Measurements from ENCODE around the gene RAP2A. TPM values are rescaled to one million over a fixed set of nuclear protein-coding genes. Genes with fewer than 3 reads are reported as not detected.

RAP2A gene
- total RNA-seq, 1 donor = 49.9 TPM

GRCh38 chr13:97435323-97435722, 1.4 kb downstream of the RAP2A start:
- Histone ChIP-seq H3K36me3 (ENCODE audit: insufficient read depth, low read length) (no peaks in the 10 kb centered on the region), H3K4me3 (ENCODE audit: insufficient read depth, low read length) (peak overlapping the region; percentile 73), H3K27me3 (ENCODE audit: insufficient read depth, low read length) (no peaks in the 10 kb centered on the region), H3K79me2 (ENCODE audit: insufficient read depth, low read length) (peaks cover 46% of the 10 kb centered on the region), H3K4me2 (ENCODE audit: insufficient read depth, low read length) (peak overlapping the region; percentile 94), H3K4me1 (ENCODE audit: insufficient read depth, low read length) (peaks cover 13% of the 10 kb centered on the region), H3K9me3 (ENCODE audit: low read depth, low read length) (no peaks in the 10 kb centered on the region), H2AFZ (ENCODE audit: low read length) (no peak overlapping the region), H4K20me1 (ENCODE audit: insufficient read depth, low read length) (no peaks in the 10 kb centered on the region), H3K27ac (ENCODE audit: low read depth, low read length) (peak overlapping the region; percentile 34)
- TF ChIP-seq, protein P1, sequence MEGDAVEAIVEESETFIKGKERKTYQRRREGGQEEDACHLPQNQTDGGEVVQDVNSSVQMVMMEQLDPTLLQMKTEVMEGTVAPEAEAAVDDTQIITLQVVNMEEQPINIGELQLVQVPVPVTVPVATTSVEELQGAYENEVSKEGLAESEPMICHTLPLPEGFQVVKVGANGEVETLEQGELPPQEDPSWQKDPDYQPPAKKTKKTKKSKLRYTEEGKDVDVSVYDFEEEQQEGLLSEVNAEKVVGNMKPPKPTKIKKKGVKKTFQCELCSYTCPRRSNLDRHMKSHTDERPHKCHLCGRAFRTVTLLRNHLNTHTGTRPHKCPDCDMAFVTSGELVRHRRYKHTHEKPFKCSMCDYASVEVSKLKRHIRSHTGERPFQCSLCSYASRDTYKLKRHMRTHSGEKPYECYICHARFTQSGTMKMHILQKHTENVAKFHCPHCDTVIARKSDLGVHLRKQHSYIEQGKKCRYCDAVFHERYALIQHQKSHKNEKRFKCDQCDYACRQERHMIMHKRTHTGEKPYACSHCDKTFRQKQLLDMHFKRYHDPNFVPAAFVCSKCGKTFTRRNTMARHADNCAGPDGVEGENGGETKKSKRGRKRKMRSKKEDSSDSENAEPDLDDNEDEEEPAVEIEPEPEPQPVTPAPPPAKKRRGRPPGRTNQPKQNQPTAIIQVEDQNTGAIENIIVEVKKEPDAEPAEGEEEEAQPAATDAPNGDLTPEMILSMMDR (IDR thresholded peaks at IDR 0.05; ENCODE audit: extremely low read depth, low read depth, low read length) = no peak
- DNase-seq (ENCODE audit: insufficient read length, low spot score, missing footprints) = no peak

DNA sequence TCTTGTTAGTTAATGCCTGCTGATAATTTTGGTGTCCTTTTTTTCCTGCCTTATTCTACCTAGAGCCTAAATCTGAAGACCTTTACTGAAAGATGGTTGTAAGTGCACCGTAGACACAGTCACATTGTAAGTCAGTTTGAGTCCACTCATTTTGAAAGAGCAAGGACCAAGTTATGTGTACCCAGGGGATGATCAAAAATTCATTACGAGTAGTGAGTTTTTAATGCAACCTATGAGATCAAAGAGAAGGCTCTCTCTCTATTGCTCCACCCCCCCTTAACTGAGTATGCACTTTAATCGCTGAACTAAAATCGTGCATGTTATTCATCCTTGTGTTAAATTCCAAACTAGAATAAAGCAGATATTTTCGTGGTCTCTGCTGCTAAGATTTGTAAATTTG, 1.8 kb downstream of the RAP2A start:
- H3K4me2 ChIP-seq (ENCODE audit: insufficient read depth, low read length) = peak overlapping the region; percentile 94
- no peak for DNase-seq (ENCODE audit: insufficient read length, low spot score, missing footprints)
- no peaks in the 10 kb centered on the region for H3K9me3 ChIP-seq (ENCODE audit: low read depth, low read length)
- peaks cover 16% of the 10 kb centered on the region for H3K4me1 ChIP-seq (ENCODE audit: insufficient read depth, low read length)
- no peaks in the 10 kb centered on the region for H3K27me3 ChIP-seq (ENCODE audit: insufficient read depth, low read length)
- TF ChIP-seq, protein P1 (IDR thresholded peaks at IDR 0.05; ENCODE audit: extremely low read depth, low read depth, low read length) = no peak
- no peaks in the 10 kb centered on the region for H4K20me1 ChIP-seq (ENCODE audit: insufficient read depth, low read length)
- no peaks in the 10 kb centered on the region for H3K36me3 ChIP-seq (ENCODE audit: insufficient read depth, low read length)
- H3K79me2 ChIP-seq (ENCODE audit: insufficient read depth, low read length) = peaks cover 46% of the 10 kb centered on the region
- peak overlapping the region; percentile 58 for H3K4me3 ChIP-seq (ENCODE audit: insufficient read depth, low read length)
- no peak overlapping the region for H2AFZ ChIP-seq (ENCODE audit: low read length)
- H3K27ac ChIP-seq (ENCODE audit: low read depth, low read length) = no peak overlapping the region

DNA sequence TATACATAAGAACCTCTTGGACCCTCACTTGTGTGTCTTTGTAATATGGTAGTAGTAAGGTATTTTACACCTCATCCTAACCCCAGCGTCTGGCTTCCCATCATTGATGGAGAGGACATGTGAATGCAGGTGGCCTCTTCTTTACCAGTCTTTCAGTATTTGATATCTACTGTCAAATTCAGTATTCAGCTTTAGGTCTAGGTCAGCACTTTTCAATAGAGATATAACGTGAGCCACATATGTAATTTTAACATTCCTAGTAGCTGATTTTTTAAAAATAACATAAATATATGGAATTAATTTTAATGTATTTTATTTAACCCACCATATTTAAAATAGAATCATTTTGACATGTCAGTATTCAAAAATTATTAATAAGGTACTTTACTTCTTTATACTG, 2.9 kb downstream of the RAP2A start:
- Histone ChIP-seq H3K36me3 (ENCODE audit: insufficient read depth, low read length) (no peaks in the 10 kb centered on the region), H3K27me3 (ENCODE audit: insufficient read depth, low read length) (no peaks in the 10 kb centered on the region), H4K20me1 (ENCODE audit: insufficient read depth, low read length) (no peaks in the 10 kb centered on the region), H3K4me3 (ENCODE audit: insufficient read depth, low read length) (no peak overlapping the region), H3K4me2 (ENCODE audit: insufficient read depth, low read length) (peak overlapping the region; percentile 94), H2AFZ (ENCODE audit: low read length) (no peak overlapping the region), H3K27ac (ENCODE audit: low read depth, low read length) (no peak overlapping the region), H3K79me2 (ENCODE audit: insufficient read depth, low read length) (peaks cover 50% of the 10 kb centered on the region), H3K4me1 (ENCODE audit: insufficient read depth, low read length) (peaks cover 16% of the 10 kb centered on the region), H3K9me3 (ENCODE audit: low read depth, low read length) (no peaks in the 10 kb centered on the region)
- no peak for DNase-seq (ENCODE audit: insufficient read length, low spot score, missing footprints)
- TF ChIP-seq, protein P1 (IDR thresholded peaks at IDR 0.05; ENCODE audit: extremely low read depth, low read depth, low read length) = no peak

GRCh38 chr13:97437729-97438128, 3.8 kb downstream of the RAP2A start:
- no peak overlapping the region for H3K4me2 ChIP-seq (ENCODE audit: insufficient read depth, low read length)
- TF ChIP-seq, protein P1 (IDR thresholded peaks at IDR 0.05; ENCODE audit: extremely low read depth, low read depth, low read length) = no peak

More at GRCh38 chr13:97437729-97438128, 3.8 kb downstream of the RAP2A start:
- H3K36me3 ChIP-seq (ENCODE audit: insufficient read depth, low read length) = no peaks in the 10 kb centered on the region
- H3K4me1 ChIP-seq (ENCODE audit: insufficient read depth, low read length) = peaks cover 16% of the 10 kb centered on the region
- H3K79me2 ChIP-seq (ENCODE audit: insufficient read depth, low read length) = peaks cover 50% of the 10 kb centered on the region
- no peaks in the 10 kb centered on the region for H3K9me3 ChIP-seq (ENCODE audit: low read depth, low read length)
- H3K27me3 ChIP-seq (ENCODE audit: insufficient read depth, low read length) = no peaks in the 10 kb centered on the region
- no peak overlapping the region for H3K4me3 ChIP-seq (ENCODE audit: insufficient read depth, low read length)
- no peak overlapping the region for H3K27ac ChIP-seq (ENCODE audit: low read depth, low read length)
- DNase-seq (ENCODE audit: insufficient read length, low spot score, missing footprints) = no peak
- H4K20me1 ChIP-seq (ENCODE audit: insufficient read depth, low read length) = no peaks in the 10 kb centered on the region
- no peak overlapping the region for H2AFZ ChIP-seq (ENCODE audit: low read length)

Data from osteoblast (primary cell).